Measurements from ENCODE around the gene TBX15. TPM values are rescaled to one million over a fixed set of nuclear protein-coding genes. Genes with fewer than 3 reads are reported as not detected.
A peak's percentile ranks its signal among the peaks of the same experiment; 100 is the strongest.

TBX15 gene
- total and polyA plus RNA-seq, 3 donors from 2014 or later: 0.63 to 1.5 (median 0.74) TPM

- H3K27me3 ChIP-seq: no peaks in the 10 kb centered on the region
These were observed 18.5 kb upstream of the TBX15 start for GRCh38 chr1:119006406-119007279.

GRCh38 chr1:119005724-119006405 lies 17.7 kb upstream of the TBX15 start:
- Histone ChIP-seq H3K36me3 (ENCODE audit: low read depth, missing control alignments) (no peaks in the 10 kb centered on the region), H3K9me3 (no peaks in the 10 kb centered on the region), H3K27me3 (no peaks in the 10 kb centered on the region), H3K27ac (no peak overlapping the region), H3K4me3 (peak overlapping the region in 1 of 2 donors; percentile 50), H3K4me1 (peaks cover 16% of the 10 kb centered on the region)
- intact Hi-C loops (cut with DNase I; ENCODE audit: low total_unique reads): no loop called here
- WGBS, 2 donors: 9 to 20% methylated on average over 17 of the region's 17 CpGs
- TF ChIP-seq POLR2A (IDR thresholded peaks at IDR 0.05): no peak
- TF ChIP-seq CTCF (IDR thresholded peaks at IDR 0.05): no peak
- no peak for DNase-seq

More at GRCh38 chr1:119006406-119007279, 18.5 kb upstream of the TBX15 start:
- no peak overlapping the region for H3K27ac ChIP-seq
- TF ChIP-seq CTCF (IDR thresholded peaks at IDR 0.05) (no peak), POLR2A (IDR thresholded peaks at IDR 0.05) (no peak)
- intact Hi-C loops (cut with DNase I; ENCODE audit: low total_unique reads): no loop called here
- peaks cover 16% of the 10 kb centered on the region for H3K4me1 ChIP-seq
- no peaks in the 10 kb centered on the region for H3K36me3 ChIP-seq (ENCODE audit: low read depth, missing control alignments)
- 7% methylated on average over 26 to 59 of the region's 81 CpGs for WGBS, 2 donors
- H3K4me3 ChIP-seq: peak overlapping the region; percentile 24 to 50
- no peak for DNase-seq
- H3K9me3 ChIP-seq: no peaks in the 10 kb centered on the region

- intact Hi-C loops (cut with DNase I; ENCODE audit: low total_unique reads): no loop called here
- Histone ChIP-seq H3K4me3 (no peak overlapping the region), H3K36me3 (ENCODE audit: low read depth, missing control alignments) (no peaks in the 10 kb centered on the region), H3K9me3 (no peaks in the 10 kb centered on the region), H3K27me3 (no peaks in the 10 kb centered on the region), H3K27ac (no peak overlapping the region), H3K4me1 (peaks cover 16% of the 10 kb centered on the region)
- TF ChIP-seq CTCF (IDR thresholded peaks at IDR 0.05): no peak
- no peak for TF ChIP-seq POLR2A (IDR thresholded peaks at IDR 0.05)
- WGBS, 2 donors: 70 to 84% methylated on average over 2 of the region's 2 CpGs
- DNase-seq: no peak
These were observed 16.6 kb upstream of the TBX15 start for GRCh38 chr1:119004781-119005180.

- no peak overlapping the region for H3K4me3 ChIP-seq
- H3K36me3 ChIP-seq (ENCODE audit: low read depth, missing control alignments): no peaks in the 10 kb centered on the region
- peaks cover 16% of the 10 kb centered on the region for H3K4me1 ChIP-seq
- H3K9me3 ChIP-seq: no peaks in the 10 kb centered on the region
- H3K27ac ChIP-seq: no peak overlapping the region
- no peak for TF ChIP-seq POLR2A (IDR thresholded peaks at IDR 0.05)
- no peak for TF ChIP-seq CTCF (IDR thresholded peaks at IDR 0.05)
- WGBS, 2 donors: 46 to 49% methylated on average over 5 of the region's 5 CpGs
- DNase-seq: no peak
- intact Hi-C loops (cut with DNase I; ENCODE audit: low total_unique reads): no loop called here
- H3K27me3 ChIP-seq: no peaks in the 10 kb centered on the region
These were observed 16.0 kb upstream of the TBX15 start for GRCh38 chr1:119004129-119004527.
